ENCODE results near the gene PFN4. TPM values are rescaled to one million over a fixed set of nuclear protein-coding genes. Genes with fewer than 3 reads are reported as not detected.

The PFN4 gene
- polyA plus RNA-seq, 2 of the 4 experiments (the other 2 are of a cell fraction): 1.6 to 2.3 TPM

DNA sequence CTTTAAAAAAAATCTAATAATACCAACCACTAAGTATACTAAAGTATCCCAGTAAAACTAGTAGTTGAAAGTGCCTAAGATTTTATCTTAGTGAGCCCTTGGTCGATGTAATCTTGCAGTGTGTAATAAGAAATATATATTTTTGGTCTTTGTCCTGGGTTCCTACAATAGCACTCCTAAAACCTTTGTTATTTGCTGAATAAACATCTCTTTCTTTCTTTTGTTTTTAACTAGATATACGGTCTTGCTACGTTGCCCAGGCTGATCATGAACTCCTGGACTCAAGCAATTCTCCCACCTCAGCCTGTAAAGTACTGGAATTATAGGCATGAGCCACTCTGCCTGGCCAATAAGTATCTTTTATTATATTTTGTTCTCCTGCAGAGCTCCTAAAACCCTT lies 36.1 kb downstream of the PFN4 start (continued):
- TF ChIP-seq, protein P1, sequence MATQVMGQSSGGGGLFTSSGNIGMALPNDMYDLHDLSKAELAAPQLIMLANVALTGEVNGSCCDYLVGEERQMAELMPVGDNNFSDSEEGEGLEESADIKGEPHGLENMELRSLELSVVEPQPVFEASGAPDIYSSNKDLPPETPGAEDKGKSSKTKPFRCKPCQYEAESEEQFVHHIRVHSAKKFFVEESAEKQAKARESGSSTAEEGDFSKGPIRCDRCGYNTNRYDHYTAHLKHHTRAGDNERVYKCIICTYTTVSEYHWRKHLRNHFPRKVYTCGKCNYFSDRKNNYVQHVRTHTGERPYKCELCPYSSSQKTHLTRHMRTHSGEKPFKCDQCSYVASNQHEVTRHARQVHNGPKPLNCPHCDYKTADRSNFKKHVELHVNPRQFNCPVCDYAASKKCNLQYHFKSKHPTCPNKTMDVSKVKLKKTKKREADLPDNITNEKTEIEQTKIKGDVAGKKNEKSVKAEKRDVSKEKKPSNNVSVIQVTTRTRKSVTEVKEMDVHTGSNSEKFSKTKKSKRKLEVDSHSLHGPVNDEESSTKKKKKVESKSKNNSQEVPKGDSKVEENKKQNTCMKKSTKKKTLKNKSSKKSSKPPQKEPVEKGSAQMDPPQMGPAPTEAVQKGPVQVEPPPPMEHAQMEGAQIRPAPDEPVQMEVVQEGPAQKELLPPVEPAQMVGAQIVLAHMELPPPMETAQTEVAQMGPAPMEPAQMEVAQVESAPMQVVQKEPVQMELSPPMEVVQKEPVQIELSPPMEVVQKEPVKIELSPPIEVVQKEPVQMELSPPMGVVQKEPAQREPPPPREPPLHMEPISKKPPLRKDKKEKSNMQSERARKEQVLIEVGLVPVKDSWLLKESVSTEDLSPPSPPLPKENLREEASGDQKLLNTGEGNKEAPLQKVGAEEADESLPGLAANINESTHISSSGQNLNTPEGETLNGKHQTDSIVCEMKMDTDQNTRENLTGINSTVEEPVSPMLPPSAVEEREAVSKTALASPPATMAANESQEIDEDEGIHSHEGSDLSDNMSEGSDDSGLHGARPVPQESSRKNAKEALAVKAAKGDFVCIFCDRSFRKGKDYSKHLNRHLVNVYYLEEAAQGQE (IDR thresholded peaks at IDR 0.05): no peak
- no peak for TF ChIP-seq NFE2L2 (conservative IDR thresholded peaks at IDR 0.05; ENCODE audit: low read length)
- TF ChIP-seq PHF8 (IDR thresholded peaks at IDR 0.05; ENCODE audit: borderline replicate concordance, low read depth): no peak
- no peak for TF ChIP-seq ZSCAN20 (CRISPR knock-in tag; IDR thresholded peaks at IDR 0.05)

DNA sequence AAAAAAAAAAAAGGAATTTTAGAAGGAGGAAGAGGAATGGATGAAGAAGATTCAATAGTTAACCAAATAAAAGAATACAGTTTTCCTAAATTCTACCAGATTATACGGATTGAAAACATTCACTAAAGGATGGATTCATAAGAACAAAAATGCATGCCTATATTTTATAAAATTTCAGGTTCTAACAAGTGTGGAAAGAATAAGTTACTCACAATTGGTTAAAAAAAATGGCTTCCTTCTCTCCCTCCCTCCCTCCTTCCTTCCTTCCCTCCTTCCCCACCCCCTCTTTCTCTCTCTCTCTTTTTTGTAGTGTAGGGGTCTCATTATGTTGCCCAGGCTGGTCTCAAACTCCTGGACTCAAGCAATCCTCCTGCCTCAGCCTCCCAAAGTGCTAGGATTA lies 36.9 kb downstream of the PFN4 start:
- no peak for ATAC-seq
- TF ChIP-seq NFE2L2 (conservative IDR thresholded peaks at IDR 0.05; ENCODE audit: low read length): no peak
- TF ChIP-seq KDM5A (IDR thresholded peaks at IDR 0.05): no peak
- TF ChIP-seq ZC3H11A (IDR thresholded peaks at IDR 0.05): no peak
- TF ChIP-seq GATA3 (IDR thresholded peaks at IDR 0.05; ENCODE audit: borderline replicate concordance): no peak
- TF ChIP-seq CEBPB (IDR thresholded peaks at IDR 0.05): no peak
- TF ChIP-seq KDM1A (IDR thresholded peaks at IDR 0.05; ENCODE audit: low read depth): no peak
- TF ChIP-seq FOSB (CRISPR knock-in tag; IDR thresholded peaks at IDR 0.05): no peak
- TF ChIP-seq POLR2A (IDR thresholded peaks at IDR 0.05; ENCODE audit: low read length): no peak
- no peak for TF ChIP-seq RAD21 (conservative IDR thresholded peaks at IDR 0.05 in 1 of 2, IDR thresholded peaks at IDR 0.05 in 1 of 2)
- no peak for TF ChIP-seq HOXA7 (CRISPR knock-in tag; IDR thresholded peaks at IDR 0.05)
- no peak for TF ChIP-seq CBX8 (IDR thresholded peaks at IDR 0.05)
- no peak for TF ChIP-seq TFCP2L1 (CRISPR knock-in tag; IDR thresholded peaks at IDR 0.05)
- POLR2A ChIA-PET: no interaction called here
- Histone ChIP-seq H3K4me3 (no peak overlapping the region), H3K27ac (no peak overlapping the region), H3K9me3 (no peaks in the 10 kb centered on the region), H3K4me2 (no peak overlapping the region), H3K4me1 (peaks cover 26% of the 10 kb centered on the region)
- 87% methylated on average over 1 of the region's 1 CpG for WGBS (ENCODE audit: missing lambda C conversion rate)
- no peak for FAIRE-seq
- CTCF ChIA-PET: interaction anchor here (1.5 to 5.9 kb wide), 3 partner anchors 21 to 159 kb away, joined by 3 to 90 read pairs (median 51); partner anchors contain the start of gene ATAD2B
- no peak for DNase-seq (ENCODE audit: low read depth in 1 of 2, low spot score in 1 of 2)

DNA sequence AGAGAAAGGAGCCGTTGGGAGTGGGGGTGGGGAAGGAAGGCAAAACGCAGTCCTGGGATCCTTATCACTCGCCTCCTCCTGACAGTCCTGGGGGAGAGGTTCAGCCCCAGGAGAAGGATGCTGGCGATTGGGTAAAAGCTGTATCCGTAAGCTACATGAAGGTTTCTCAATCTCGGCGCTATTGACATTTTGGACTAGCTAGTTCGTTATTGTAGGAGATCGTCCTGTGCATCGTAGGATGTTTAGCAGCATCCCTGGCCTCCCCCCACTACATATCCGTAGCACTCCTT lies 38.0 kb downstream of the PFN4 start:
- FAIRE-seq (no peak), DNase-seq (ENCODE audit: low read depth in 1 of 2, low spot score in 1 of 2) (no peak), ATAC-seq (peak; percentile 1 to 4; a peak in 5 of 6 replicates)
- TF ChIP-seq CEBPB (IDR thresholded peaks at IDR 0.05) (0 out of 4 replicates have a peak, but pooled peaks of 1 of the 2 experiments have one; percentile 14), FOSB (CRISPR knock-in tag; IDR thresholded peaks at IDR 0.05) (no peak)
- Histone ChIP-seq H3K4me1 (peaks cover 27% of the 10 kb centered on the region), H3K4me3 (peak overlapping the region; percentile 65), H3K4me2 (peak overlapping the region; percentile 95), H3K9me3 (no peaks in the 10 kb centered on the region), H3K27ac (peak overlapping the region; percentile 91 to 97)
- POLR2A ChIA-PET: interaction anchor here (0.6 to 5.0 kb wide), 7 partner anchors 9 to 287 kb away, joined by 3 to 99 read pairs (median 28); partner anchors contain the start of genes ATAD2B, FAM228B, PFN4 and SF3B6
- CTCF ChIA-PET: interaction anchor here (0.6 to 5.9 kb wide), 43 partner anchors 9 to 1879 kb away, joined by 3 to 90 read pairs (median 7); partner anchors contain the start of genes ATAD2B, FAM228B, MFSD2B and PFN4
- WGBS (ENCODE audit: missing lambda C conversion rate): 33% methylated on average over 11 of the region's 11 CpGs

DNA sequence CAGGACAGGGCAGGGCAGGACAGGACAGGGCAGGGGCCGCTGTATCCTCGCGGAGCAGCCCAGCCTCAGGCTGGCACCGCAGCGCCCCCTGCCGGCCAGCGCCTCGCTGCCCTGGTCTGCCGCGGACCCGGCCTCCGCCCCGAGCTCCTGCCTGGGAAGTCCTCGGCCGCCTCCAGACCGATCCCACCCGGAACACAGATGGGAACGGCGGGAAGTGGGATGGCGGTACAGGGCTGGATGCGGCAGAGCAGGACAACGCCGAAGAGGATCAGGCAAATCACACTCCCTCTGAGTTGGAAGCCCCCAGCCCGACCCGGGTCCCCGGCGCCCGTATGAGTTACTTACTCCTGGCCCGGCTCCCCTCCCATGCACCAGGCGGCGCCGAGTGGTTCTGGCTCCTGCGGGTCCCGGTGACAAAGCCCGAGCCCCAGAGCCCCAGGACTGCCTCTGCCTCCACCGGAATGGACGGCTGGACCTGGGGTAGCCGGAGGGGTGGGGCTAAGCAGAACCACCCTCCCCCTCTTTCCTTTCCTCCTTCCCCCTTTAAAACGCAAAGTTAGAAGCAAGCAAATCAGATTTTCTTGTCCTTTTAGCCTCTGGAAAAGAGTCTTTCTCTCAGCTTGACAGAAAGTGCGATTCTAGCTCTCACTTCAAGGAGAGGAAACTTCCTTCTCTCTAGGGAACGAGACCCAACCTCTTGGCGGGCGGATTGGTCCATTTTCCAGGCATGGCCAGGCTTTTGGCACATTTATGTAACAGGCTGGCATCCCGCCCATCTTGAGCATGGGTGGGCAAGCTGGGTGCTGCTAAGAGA lies 38.5 kb downstream of the PFN4 start, which contains the start of gene TP53I3:
Gene TP53I3 (minus strand): TSS at position 449 of the 814 bp plus-strand sequence. CDS start 508 bp downstream, outside the sequence.
- DNase-seq (ENCODE audit: low read depth in 1 of 2, low spot score in 1 of 2): peak; percentile 95 to 97
- peak within 1 kb of the TSS; percentile 65 for H3K4me3 ChIP-seq
- ATAC-seq: peak; percentile 86 to 93
- no peak for FAIRE-seq
- H3K4me1 ChIP-seq: peaks cover 27% of the 10 kb centered on the region
- ChIA-PET CTCF (interaction anchor here (0.5 to 5.9 kb wide), 91 partner anchors 9 to 1880 kb away, joined by 3 to 90 read pairs (median 5); partner anchors contain the start of genes ATAD2B, FAM228B, FKBP1B and MFSD2B), POLR2A (interaction anchor here (0.6 to 5.0 kb wide), 26 partner anchors 8 to 286 kb away, joined by 3 to 99 read pairs (median 4); partner anchors contain the start of genes ATAD2B, FAM228B, FKBP1B and ITSN2)
- peak within 1 kb of the TSS; percentile 95 for H3K4me2 ChIP-seq
- WGBS (ENCODE audit: missing lambda C conversion rate): 2% methylated on average over 30 of the region's 44 CpGs
- peak within 1 kb of the TSS; percentile 91 to 97 for H3K27ac ChIP-seq
- H3K9me3 ChIP-seq: no peaks in the 10 kb centered on the region
- TF ChIP-seq JUN (IDR thresholded peaks at IDR 0.05): peak; percentile 66 to 94; a peak in 4 of 5 replicates
- peak; percentile 77 for TF ChIP-seq PHF8 (IDR thresholded peaks at IDR 0.05; ENCODE audit: borderline replicate concordance, low read depth)
- TF ChIP-seq, protein P2, sequence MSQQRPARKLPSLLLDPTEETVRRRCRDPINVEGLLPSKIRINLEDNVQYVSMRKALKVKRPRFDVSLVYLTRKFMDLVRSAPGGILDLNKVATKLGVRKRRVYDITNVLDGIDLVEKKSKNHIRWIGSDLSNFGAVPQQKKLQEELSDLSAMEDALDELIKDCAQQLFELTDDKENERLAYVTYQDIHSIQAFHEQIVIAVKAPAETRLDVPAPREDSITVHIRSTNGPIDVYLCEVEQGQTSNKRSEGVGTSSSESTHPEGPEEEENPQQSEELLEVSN (IDR thresholded peaks at IDR 0.05; ENCODE audit: borderline replicate concordance, low read depth): peak; percentile 65; the same call in 1 of the 2 replicates
- no peak for TF ChIP-seq RCOR1 (IDR thresholded peaks at IDR 0.05; ENCODE audit: low read depth, low read length)
- 0 out of 2 replicates have a peak, but pooled peaks have one; percentile 13 for TF ChIP-seq BHLHE40 (IDR thresholded peaks at IDR 0.05; ENCODE audit: low read depth, low read length)
- peak; percentile 34; the same call in 1 of the 2 replicates for TF ChIP-seq RFX5 (IDR thresholded peaks at IDR 0.05)
- TF ChIP-seq CHD2 (IDR thresholded peaks at IDR 0.05; ENCODE audit: low read length, partially characterized antibody): peak; percentile 39
- no peak for TF ChIP-seq CHD4 (IDR thresholded peaks at IDR 0.05; ENCODE audit: borderline replicate concordance)
- TF ChIP-seq MAZ (IDR thresholded peaks at IDR 0.05; ENCODE audit: borderline replicate concordance, low read depth, low read length): 0 out of 2 replicates have a peak, but pooled peaks have one; percentile 11
- TF ChIP-seq, protein P3, sequence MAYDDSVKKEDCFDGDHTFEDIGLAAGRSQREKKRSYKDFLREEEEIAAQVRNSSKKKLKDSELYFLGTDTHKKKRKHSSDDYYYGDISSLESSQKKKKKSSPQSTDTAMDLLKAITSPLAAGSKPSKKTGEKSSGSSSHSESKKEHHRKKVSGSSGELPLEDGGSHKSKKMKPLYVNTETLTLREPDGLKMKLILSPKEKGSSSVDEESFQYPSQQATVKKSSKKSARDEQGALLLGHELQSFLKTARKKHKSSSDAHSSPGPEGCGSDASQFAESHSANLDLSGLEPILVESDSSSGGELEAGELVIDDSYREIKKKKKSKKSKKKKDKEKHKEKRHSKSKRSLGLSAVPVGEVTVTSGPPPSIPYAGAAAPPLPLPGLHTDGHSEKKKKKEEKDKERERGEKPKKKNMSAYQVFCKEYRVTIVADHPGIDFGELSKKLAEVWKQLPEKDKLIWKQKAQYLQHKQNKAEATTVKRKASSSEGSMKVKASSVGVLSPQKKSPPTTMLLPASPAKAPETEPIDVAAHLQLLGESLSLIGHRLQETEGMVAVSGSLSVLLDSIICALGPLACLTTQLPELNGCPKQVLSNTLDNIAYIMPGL (CRISPR knock-in tag; IDR thresholded peaks at IDR 0.05; ENCODE audit: borderline replicate concordance): peak; percentile 85
- TF ChIP-seq POLR2A (IDR thresholded peaks at IDR 0.05; ENCODE audit: low read length): peak; percentile 90
